Activated T-cell treated with anti-CD3 and anti-CD28 coated beads, Interleukin-2, amount 50 U/mL, for 4 hours (primary cell): ENCODE results near the gene JAKMIP3. TPM values are rescaled to one million over a fixed set of nuclear protein-coding genes. Genes with fewer than 3 reads are reported as not detected.

ENCODE experiments used
- ATAC-seq, 2 donors: fragments of 200-7000 bp; cut with Tn5 transposase; one replicate each; pipeline ENCODE4 v1.10.0; 2021
- DNase-seq: peaks from one replicate; pipeline ENCODE4 v3.0.0-alpha.2; 2020
- H3K27me3 Mint-ChIP-seq: one replicate; pipeline ENCODE4 v1.8.0; 2021; ENCODE audit warnings: low read depth, mixed read lengths
- H3K36me3 Mint-ChIP-seq: one replicate; pipeline ENCODE4 v1.8.0; 2022; ENCODE audit warnings: mixed read lengths; ENCODE audit not compliant: insufficient read depth
- H3K4me1 Mint-ChIP-seq: one replicate; pipeline ENCODE4 v1.8.0; 2021; ENCODE audit warnings: low read depth, mixed read lengths
- H3K4me3 Mint-ChIP-seq: one replicate; pipeline ENCODE4 v1.8.0; 2021; ENCODE audit warnings: mild to moderate bottlenecking, moderate library complexity, mixed read lengths
- H3K9me3 Mint-ChIP-seq: one replicate; pipeline ENCODE4 v1.8.0; 2021; ENCODE audit warnings: mixed read lengths
- total RNA-seq, 3 donors: library from RNA; stranded (reverse); gene quantifications; one replicate each; pipeline ENCODE4 v1.2.1, GENCODE V29; 2021

Gene JAKMIP3
- total RNA-seq, 3 donors from 2014 or later, result 0.08 to 0.35 (median 0.08) TPM

DNA sequence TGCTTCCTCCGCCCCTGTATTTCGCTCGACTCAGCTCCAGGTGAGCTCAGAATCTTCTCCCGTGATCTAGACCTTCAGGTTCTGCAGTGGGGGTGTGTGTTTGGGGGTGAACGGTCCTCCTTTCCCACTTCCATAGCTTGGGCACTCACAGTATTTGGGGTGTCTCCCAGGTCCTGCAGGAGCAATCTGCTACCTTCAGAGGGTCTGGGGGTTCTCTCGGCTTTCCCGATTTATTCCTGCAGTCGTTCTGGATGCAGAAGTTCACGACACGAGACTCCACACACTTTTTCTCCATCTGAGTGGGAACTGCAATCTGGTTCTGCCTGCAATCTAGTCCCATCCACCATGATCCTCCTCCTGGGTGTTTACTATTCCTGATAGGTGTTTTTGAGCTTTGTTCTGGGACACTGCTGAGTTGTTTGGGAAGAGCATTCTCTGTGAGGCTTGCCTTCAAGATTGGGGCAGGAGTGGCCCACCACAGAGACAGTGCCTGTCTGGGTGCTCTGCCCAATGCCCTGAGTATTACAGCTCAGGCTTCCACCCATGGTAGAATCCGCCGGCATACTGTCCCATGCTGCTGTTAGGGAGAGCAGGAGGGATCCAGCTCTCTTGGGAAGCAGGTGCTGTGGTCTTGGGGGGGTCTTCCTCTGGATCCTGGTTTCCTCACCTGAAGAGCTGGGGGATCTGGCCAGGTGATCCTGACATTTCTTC lies 29.8 kb downstream of the JAKMIP3 start:
- no peaks in the 10 kb centered on the region for H3K9me3 Mint-ChIP-seq
- peaks cover 48% of the 10 kb centered on the region for H3K27me3 Mint-ChIP-seq
- no peaks in the 10 kb centered on the region for H3K36me3 Mint-ChIP-seq
- no peaks in the 10 kb centered on the region for H3K4me1 Mint-ChIP-seq
- DNase-seq, result no peak
- ATAC-seq, result no peak
- H3K4me3 Mint-ChIP-seq, result no peak overlapping the region

- Mint-ChIP-seq H3K9me3 (no peaks in the 10 kb centered on the region), H3K27me3 (peaks cover 47% of the 10 kb centered on the region), H3K4me1 (no peaks in the 10 kb centered on the region), H3K36me3 (no peaks in the 10 kb centered on the region), H3K4me3 (no peak overlapping the region)
- DNase-seq, result no peak
- ATAC-seq, result no peak
Measured at GRCh38 chr10:132096223-132096622, 30.5 kb downstream of the JAKMIP3 start.

GRCh38 chr10:132096863-132097478 lies 31.2 kb downstream of the JAKMIP3 start:
- Mint-ChIP-seq H3K4me1 (no peaks in the 10 kb centered on the region), H3K4me3 (no peak overlapping the region), H3K36me3 (no peaks in the 10 kb centered on the region), H3K27me3 (peaks cover 51% of the 10 kb centered on the region), H3K9me3 (no peaks in the 10 kb centered on the region)
- DNase-seq (no peak), ATAC-seq (no peak)

- Mint-ChIP-seq H3K36me3 (no peaks in the 10 kb centered on the region), H3K4me3 (no peak overlapping the region), H3K9me3 (no peaks in the 10 kb centered on the region), H3K4me1 (no peaks in the 10 kb centered on the region), H3K27me3 (peaks cover 52% of the 10 kb centered on the region)
- DNase-seq (no peak), ATAC-seq (no peak)
Measured at GRCh38 chr10:132097609-132098377, 32.0 kb downstream of the JAKMIP3 start.

GRCh38 chr10:132098539-132099388 lies 33.0 kb downstream of the JAKMIP3 start:
- Mint-ChIP-seq H3K4me1 (no peaks in the 10 kb centered on the region), H3K36me3 (no peaks in the 10 kb centered on the region), H3K9me3 (no peaks in the 10 kb centered on the region), H3K27me3 (peaks cover 52% of the 10 kb centered on the region), H3K4me3 (no peak overlapping the region)
- no peak for DNase-seq
- ATAC-seq, result no peak

DNA sequence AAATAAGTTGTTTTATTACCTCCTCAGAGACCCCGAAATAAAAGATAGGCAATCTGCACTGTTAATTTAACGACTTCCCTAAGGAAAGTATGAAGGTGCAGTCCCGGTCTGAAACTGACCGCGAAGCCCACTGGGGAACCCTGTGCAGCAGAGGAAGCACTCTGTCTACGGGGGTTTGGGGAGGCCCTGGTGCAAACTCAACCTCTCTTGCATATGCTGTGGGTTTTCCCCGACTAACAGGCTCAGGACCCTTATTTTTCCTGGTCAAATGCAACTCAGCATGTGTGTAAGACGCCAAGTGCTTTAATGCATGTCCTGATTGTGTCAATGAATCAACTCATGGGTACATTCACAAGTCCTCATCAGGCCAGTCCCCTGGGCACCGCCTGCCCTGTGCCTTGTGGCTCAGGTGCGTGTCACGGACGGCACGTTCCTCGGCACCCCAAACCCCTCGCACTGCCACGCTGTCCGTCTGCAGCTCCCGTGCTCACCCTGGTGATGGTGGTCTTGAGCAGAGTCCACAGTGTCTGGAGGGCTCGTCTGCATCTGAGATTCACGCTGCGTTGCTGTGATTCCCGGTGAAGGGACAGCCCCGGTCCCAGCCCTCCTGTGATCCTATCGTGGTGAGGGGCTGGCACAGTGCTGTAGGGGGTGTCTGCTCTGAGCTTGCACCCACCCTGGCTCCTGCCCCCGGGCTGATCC lies 33.8 kb downstream of the JAKMIP3 start:
- peaks cover 51% of the 10 kb centered on the region for H3K27me3 Mint-ChIP-seq
- H3K36me3 Mint-ChIP-seq, result no peaks in the 10 kb centered on the region
- H3K4me3 Mint-ChIP-seq, result no peak overlapping the region
- H3K9me3 Mint-ChIP-seq, result no peaks in the 10 kb centered on the region
- DNase-seq, result no peak
- no peak for ATAC-seq
- no peaks in the 10 kb centered on the region for H3K4me1 Mint-ChIP-seq

DNA sequence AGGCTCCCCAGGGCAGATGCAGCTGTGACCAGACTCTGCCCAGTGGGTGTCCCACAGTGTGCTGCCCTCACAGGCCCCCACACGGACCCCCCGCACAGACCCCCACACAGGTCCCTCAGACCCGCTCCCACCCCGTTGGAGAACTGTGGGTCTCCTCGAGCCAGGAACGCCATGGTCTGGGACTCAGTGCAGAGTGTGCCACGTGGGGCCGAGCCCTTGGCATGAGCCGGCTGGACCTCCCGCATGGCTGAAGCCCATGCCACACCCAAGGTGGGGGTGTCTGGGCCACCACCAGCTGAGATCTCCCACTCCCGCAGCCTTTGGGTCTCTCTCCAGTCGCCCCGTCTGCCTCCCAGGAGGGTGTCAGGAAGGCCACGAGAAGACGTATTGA lies 34.3 kb downstream of the JAKMIP3 start:
- no peak for ATAC-seq
- Mint-ChIP-seq H3K4me1 (no peaks in the 10 kb centered on the region), H3K9me3 (no peaks in the 10 kb centered on the region), H3K4me3 (no peak overlapping the region), H3K27me3 (peaks cover 46% of the 10 kb centered on the region), H3K36me3 (no peaks in the 10 kb centered on the region)
- no peak for DNase-seq

DNA sequence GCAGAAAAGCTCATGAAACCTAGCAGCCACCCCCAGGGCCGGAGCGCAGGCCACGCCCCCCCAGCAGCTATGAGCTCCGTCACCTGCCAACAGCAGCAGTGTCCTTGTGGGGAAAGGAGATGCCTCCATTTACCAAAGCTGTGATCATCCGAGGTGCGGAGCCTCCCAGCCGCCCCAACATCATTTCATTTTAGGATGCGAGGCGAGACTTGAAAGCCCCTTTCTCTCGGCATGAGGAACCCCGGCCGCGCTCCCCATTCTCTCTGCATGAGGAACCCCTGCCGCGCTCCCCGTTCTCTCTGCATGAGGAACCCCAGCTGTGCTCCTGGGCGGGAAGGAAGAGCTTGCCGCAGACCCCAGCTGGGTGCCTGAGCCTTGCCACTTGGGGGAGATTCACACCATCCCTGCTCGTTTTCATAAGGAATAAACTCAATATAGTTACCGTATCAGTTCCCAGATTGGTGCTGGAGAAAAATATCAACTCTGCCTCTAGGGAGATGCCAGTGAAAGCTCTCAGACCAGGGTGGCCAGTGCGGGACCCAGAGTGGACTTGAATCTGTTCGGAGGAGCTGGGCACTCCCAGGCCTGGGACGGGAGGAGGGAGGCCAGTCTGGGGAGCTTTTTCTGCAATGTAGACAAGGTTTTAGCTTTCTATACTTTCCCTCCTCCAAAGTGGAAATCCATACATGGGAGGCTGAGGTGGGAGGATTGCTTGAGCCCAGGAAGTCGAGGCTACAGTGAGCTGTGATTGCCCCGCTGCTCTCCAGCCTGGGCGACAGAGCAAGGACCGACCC lies 35.0 kb downstream of the JAKMIP3 start:
- no peak for DNase-seq

DNA sequence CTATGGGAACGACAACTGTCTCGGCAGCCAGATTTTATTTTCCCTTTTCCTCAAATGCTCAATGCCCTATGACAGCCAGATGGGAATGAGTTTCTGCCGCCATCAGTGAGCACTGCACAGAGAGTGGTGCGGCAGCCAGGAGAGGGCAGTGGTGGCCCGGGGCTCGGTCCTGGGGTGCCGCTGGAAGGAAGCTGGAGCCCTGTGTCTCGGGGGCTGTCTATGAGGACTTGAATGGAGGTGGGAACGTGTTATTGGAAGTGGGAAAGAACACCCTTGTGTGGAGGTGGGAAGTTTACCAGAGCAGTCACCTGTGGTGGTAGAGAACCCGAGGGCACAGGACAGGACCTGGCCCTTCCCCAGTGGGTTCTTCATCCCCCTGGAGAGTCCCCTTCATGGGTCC lies 35.8 kb downstream of the JAKMIP3 start:
- ATAC-seq, result no peak
- Mint-ChIP-seq H3K4me3 (no peak overlapping the region), H3K27me3 (peaks cover 34% of the 10 kb centered on the region), H3K4me1 (no peaks in the 10 kb centered on the region), H3K9me3 (no peaks in the 10 kb centered on the region), H3K36me3 (no peaks in the 10 kb centered on the region)
- no peak for DNase-seq

More for the DNA sequence above, 35.0 kb downstream of the JAKMIP3 start:
- no peak for ATAC-seq
- H3K4me3 Mint-ChIP-seq, result no peak overlapping the region
- H3K36me3 Mint-ChIP-seq, result no peaks in the 10 kb centered on the region
- H3K27me3 Mint-ChIP-seq, result peaks cover 40% of the 10 kb centered on the region
- H3K9me3 Mint-ChIP-seq, result no peaks in the 10 kb centered on the region
- H3K4me1 Mint-ChIP-seq, result no peaks in the 10 kb centered on the region

GRCh38 chr10:132102071-132102716 lies 36.4 kb downstream of the JAKMIP3 start:
- Mint-ChIP-seq H3K9me3 (no peaks in the 10 kb centered on the region), H3K27me3 (peaks cover 32% of the 10 kb centered on the region), H3K36me3 (no peaks in the 10 kb centered on the region), H3K4me1 (no peaks in the 10 kb centered on the region), H3K4me3 (no peak overlapping the region)
- no peak for DNase-seq
- no peak for ATAC-seq

- Mint-ChIP-seq H3K9me3 (no peaks in the 10 kb centered on the region), H3K4me3 (no peak overlapping the region), H3K27me3 (peaks cover 31% of the 10 kb centered on the region)
Measured at GRCh38 chr10:132102717-132103110, 37.0 kb downstream of the JAKMIP3 start.

GRCh38 chr10:132103116-132103910 lies 37.6 kb downstream of the JAKMIP3 start:
- H3K4me1 Mint-ChIP-seq, result no peaks in the 10 kb centered on the region

More at GRCh38 chr10:132102717-132103110, 37.0 kb downstream of the JAKMIP3 start:
- no peak for DNase-seq
- Mint-ChIP-seq H3K36me3 (no peaks in the 10 kb centered on the region), H3K4me1 (no peaks in the 10 kb centered on the region)
- no peak for ATAC-seq

More at GRCh38 chr10:132103116-132103910, 37.6 kb downstream of the JAKMIP3 start:
- Mint-ChIP-seq H3K36me3 (no peaks in the 10 kb centered on the region), H3K9me3 (no peaks in the 10 kb centered on the region), H3K27me3 (peaks cover 27% of the 10 kb centered on the region), H3K4me3 (no peak overlapping the region)
- DNase-seq (no peak), ATAC-seq (no peak)
